GM12873 (cell line): ENCODE measurements around the gene DHRSX.

Experiments used
- CTCF ChIP-seq: IDR thresholded peaks from 2 replicates; pipeline ENCODE4 v1.5.1; 2012; ENCODE audit warnings: low read depth, mild to moderate bottlenecking, moderate library complexity, low read length, control low read depth; ENCODE audit not compliant: insufficient read depth; ENCODE audit errors: missing control alignments

DHRSX gene

GRCh38 chrX:2488621-2489285 lies 12.0 kb downstream of the DHRSX start:
- TF ChIP-seq CTCF = no peak

GRCh38 chrX:2487366-2487765 lies 13.4 kb downstream of the DHRSX start:
- TF ChIP-seq CTCF = no peak

GRCh38 chrX:2486476-2487133 lies 14.2 kb downstream of the DHRSX start:
- no peak for TF ChIP-seq CTCF

GRCh38 chrX:2485789-2486345 lies 14.9 kb downstream of the DHRSX start:
- TF ChIP-seq CTCF = no peak

- no peak for TF ChIP-seq CTCF
Observed at GRCh38 chrX:2484721-2485648, 15.8 kb downstream of the DHRSX start.

GRCh38 chrX:2484256-2484655 lies 16.5 kb downstream of the DHRSX start:
- no peak for TF ChIP-seq CTCF
